Stomach (tissue), 9 donors: ENCODE data around the gene PPCS. TPM values are rescaled to one million over a fixed set of nuclear protein-coding genes. Genes with fewer than 3 reads are reported as not detected.

Experiments
- DNase-seq, 2 donors: peaks; one replicate each; pipeline versions ENCODE4 v3.0.0 to v3.0.0-alpha.2; 2013 to 2019
- H3K27ac ChIP-seq, 5 donors: fragments of 200-600 bp in 4 of 5; sonication (generic) in 4 of 5; one replicate each; pipeline ENCODE4 v1.5.1; 2013 to 2019; ENCODE audit warnings: mild to moderate bottlenecking in 1 of 5, moderate library complexity in 1 of 5
- H3K27me3 ChIP-seq, 3 donors: fragments of 200-600 bp; sonication (generic); one replicate each; pipeline ENCODE4 v1.5.1; 2017 to 2019; ENCODE audit warnings: mixed run types in 1 of 3
- H3K36me3 ChIP-seq, 4 donors: fragments of 200-600 bp; sonication (generic); 1 replicate in 3 of 4; 2 replicates in 1 of 4; pipeline ENCODE4 v1.5.1; 2016 to 2019
- H3K4me1 ChIP-seq, 4 donors: fragments of 200-600 bp; sonication (generic); one replicate each; pipeline ENCODE4 v1.5.1; 2016 to 2019
- H3K4me3 ChIP-seq, 4 donors: fragments of 200-600 bp; sonication (generic) in 3 of 4; one replicate each; pipeline ENCODE4 v1.5.1; 2016 to 2019; ENCODE audit warnings: mild to moderate bottlenecking in 1 of 4
- H3K9me3 ChIP-seq, 4 donors: fragments of 200-600 bp; sonication (generic); one replicate each; pipeline ENCODE4 v1.5.1; 2016 to 2019
- EP300 ChIP-seq: sonication (generic); formaldehyde crosslinking; IDR thresholded peaks from one replicate; pipeline ENCODE4 v1.6.1; 2017; ENCODE audit warnings: antibody characterized with exemption
- POLR2A ChIP-seq, 4 donors: fragments of 450-650 bp; IDR thresholded peaks; one replicate each; pipeline ENCODE4 v1.6.1; 2016; ENCODE audit warnings: antibody characterized with exemption in 4 of 4, control low read depth in 2 of 4, mild to moderate bottlenecking in 1 of 4, moderate library complexity in 1 of 4
- POLR2AphosphoS5 ChIP-seq, 3 donors: sonication (generic); formaldehyde crosslinking; IDR thresholded peaks; one replicate each; pipeline ENCODE4 v1.6.1; 2016; ENCODE audit warnings: antibody characterized with exemption in 3 of 3
- WGBS, 5 donors: extraction: QIAGEN DNeasy Blood & Tissue Kit in 3 of 5; methylation state at CpG; one replicate each; pipeline versions ENCODE4 v1.1.5 to v1.1.7; 2013 to 2018; 5-methylcytosine and 5-hydroxymethylcytosine counted together
- intact Hi-C: fragments of 100-400 bp; cut with DNase I; formaldehyde crosslinking; loops from one replicate; pipeline ENCODE4 v1.15.1; 2023; ENCODE audit warnings: low total_unique reads
- polyA plus RNA-seq, 3 donors: library from polyadenylated mRNA; stranded (reverse); fragments of 200-250 nt; gene quantifications; one replicate each; pipeline ENCODE4 v1.2.3, GENCODE V29; 2013
- total RNA-seq, 5 donors: library from RNA; depleted of rRNA; stranded (reverse); fragments of >200 nt; gene quantifications; one replicate each; pipeline versions ENCODE4 v1.1.0 to v1.2.3, GENCODE V29; 2014 to 2016
- TF ChIP-seq, protein P1 (sequence below), 7 experiments: fragments of 450-650 bp in 4 of 7; fragments of 200-600 bp in 3 of 7; sonication (generic) in 3 of 7; IDR thresholded peaks; one replicate each; pipeline ENCODE4 v1.5.1; 2016 to 2019; ENCODE audit warnings: antibody characterized with exemption in 7 of 7, control low read depth in 2 of 7, mild to moderate bottlenecking in 1 of 7
- donor health status: healthy with polysubstance abuse.
- donor health status: Bipolar disorder and iron deficiency.
- donor health status: healthy.

PPCS gene
- total and polyA plus RNA-seq, 8 donors, result 17.0 to 446 (median 68.6) TPM

DNA sequence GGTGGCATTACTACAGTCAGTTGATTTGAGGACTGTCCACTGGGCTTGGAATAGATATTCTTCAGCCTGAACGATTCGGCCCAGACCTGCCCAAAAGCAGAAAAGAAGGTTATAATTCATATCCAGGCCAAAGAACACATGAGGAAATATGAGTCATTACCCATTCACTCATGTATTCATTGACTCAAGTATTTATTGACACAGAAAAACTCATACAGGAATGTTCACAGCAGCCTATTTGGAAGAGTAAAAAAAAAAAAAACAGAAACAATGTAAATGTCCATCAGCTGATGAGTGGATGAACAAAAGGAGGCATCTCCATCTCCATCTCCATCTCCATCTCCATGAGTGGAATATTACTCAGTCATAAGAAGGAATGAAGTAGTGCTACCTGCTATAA is 16.4 kb upstream of the PPCS start:
- DNase-seq, result peak in 1 of 2 donors; percentile 25
- Histone ChIP-seq H3K9me3 (no peaks in the 10 kb centered on the region), H3K27me3 (no peaks in the 10 kb centered on the region), H3K4me1 (no peaks in the 10 kb centered on the region), H3K36me3 (no peaks in the 10 kb centered on the region), H3K27ac (no peak overlapping the region), H3K4me3 (no peak overlapping the region)
- intact Hi-C loops, result no loop called here
- TF ChIP-seq, protein P1, sequence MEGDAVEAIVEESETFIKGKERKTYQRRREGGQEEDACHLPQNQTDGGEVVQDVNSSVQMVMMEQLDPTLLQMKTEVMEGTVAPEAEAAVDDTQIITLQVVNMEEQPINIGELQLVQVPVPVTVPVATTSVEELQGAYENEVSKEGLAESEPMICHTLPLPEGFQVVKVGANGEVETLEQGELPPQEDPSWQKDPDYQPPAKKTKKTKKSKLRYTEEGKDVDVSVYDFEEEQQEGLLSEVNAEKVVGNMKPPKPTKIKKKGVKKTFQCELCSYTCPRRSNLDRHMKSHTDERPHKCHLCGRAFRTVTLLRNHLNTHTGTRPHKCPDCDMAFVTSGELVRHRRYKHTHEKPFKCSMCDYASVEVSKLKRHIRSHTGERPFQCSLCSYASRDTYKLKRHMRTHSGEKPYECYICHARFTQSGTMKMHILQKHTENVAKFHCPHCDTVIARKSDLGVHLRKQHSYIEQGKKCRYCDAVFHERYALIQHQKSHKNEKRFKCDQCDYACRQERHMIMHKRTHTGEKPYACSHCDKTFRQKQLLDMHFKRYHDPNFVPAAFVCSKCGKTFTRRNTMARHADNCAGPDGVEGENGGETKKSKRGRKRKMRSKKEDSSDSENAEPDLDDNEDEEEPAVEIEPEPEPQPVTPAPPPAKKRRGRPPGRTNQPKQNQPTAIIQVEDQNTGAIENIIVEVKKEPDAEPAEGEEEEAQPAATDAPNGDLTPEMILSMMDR (IDR thresholded peaks at IDR 0.05), result no peak
- no peak for TF ChIP-seq POLR2A (IDR thresholded peaks at IDR 0.05)
- TF ChIP-seq POLR2AphosphoS5 (IDR thresholded peaks at IDR 0.05), result no peak
- TF ChIP-seq EP300, result no peak
- whole genome bisulfite sequencing, 5 donors, result 28 to 46% (median 35%) methylated on average over 2 of the region's 2 CpGs

- TF ChIP-seq POLR2AphosphoS5 (IDR thresholded peaks at IDR 0.05) (no peak), EP300 (no peak), POLR2A (IDR thresholded peaks at IDR 0.05) (no peak)
- TF ChIP-seq, protein P1 (IDR thresholded peaks at IDR 0.05), result no peak
- Histone ChIP-seq H3K36me3 (no peaks in the 10 kb centered on the region), H3K9me3 (no peaks in the 10 kb centered on the region), H3K27me3 (no peaks in the 10 kb centered on the region), H3K27ac (no peak overlapping the region), H3K4me3 (no peak overlapping the region), H3K4me1 (no peaks in the 10 kb centered on the region)
- WGBS, 5 donors, result 26 to 37% (median 32%) methylated on average over 2 of the region's 2 CpGs
- no peak for DNase-seq
- intact Hi-C loops, result no loop called here
Measured at GRCh38 chr1:42442662-42443061, 13.7 kb upstream of the PPCS start.

DNA sequence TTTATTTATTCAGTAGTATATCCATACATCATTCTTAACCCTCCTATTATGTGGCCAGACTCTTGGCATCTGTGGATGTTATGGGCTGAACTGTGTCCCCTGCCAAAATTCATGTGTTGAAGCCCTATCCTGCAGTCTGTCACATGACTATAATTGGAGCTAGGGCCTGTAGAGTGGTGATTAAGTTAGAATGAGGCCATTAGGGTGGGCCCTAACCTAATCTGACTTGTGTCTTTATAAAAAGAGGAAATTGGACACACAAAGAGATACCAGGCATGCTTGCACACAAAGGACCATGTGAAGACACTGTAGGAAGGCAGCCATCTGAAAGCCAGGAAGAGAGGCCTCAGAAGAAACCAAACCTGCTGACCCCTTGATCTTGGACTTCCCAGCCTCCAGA is 7.1 kb upstream of the PPCS start:
- Histone ChIP-seq H3K27ac (no peak overlapping the region), H3K27me3 (no peaks in the 10 kb centered on the region), H3K4me1 (no peaks in the 10 kb centered on the region), H3K36me3 (no peaks in the 10 kb centered on the region), H3K9me3 (no peaks in the 10 kb centered on the region), H3K4me3 (no peak overlapping the region)
- no peak for DNase-seq
- intact Hi-C loops, result no loop called here
- no peak for TF ChIP-seq EP300
- TF ChIP-seq POLR2A (IDR thresholded peaks at IDR 0.05), result no peak
- no peak for TF ChIP-seq POLR2AphosphoS5 (IDR thresholded peaks at IDR 0.05)
- TF ChIP-seq, protein P1 (IDR thresholded peaks at IDR 0.05), result no peak

- Histone ChIP-seq H3K4me3 (no peak overlapping the region), H3K4me1 (peaks cover 0 to 2% (median under 1%) of the 10 kb centered on the region in 4 donors), H3K9me3 (no peaks in the 10 kb centered on the region), H3K27ac (no peak overlapping the region), H3K36me3 (no peaks in the 10 kb centered on the region), H3K27me3 (no peaks in the 10 kb centered on the region)
- intact Hi-C loops, result no loop called here
- 82 to 94% (median 86%) methylated on average over 1 of the region's 1 CpG for WGBS, 5 donors
- no peak for DNase-seq
- TF ChIP-seq POLR2A (IDR thresholded peaks at IDR 0.05), result no peak
- no peak for TF ChIP-seq EP300
- TF ChIP-seq, protein P1 (IDR thresholded peaks at IDR 0.05), result no peak
- TF ChIP-seq POLR2AphosphoS5 (IDR thresholded peaks at IDR 0.05), result no peak
Measured at GRCh38 chr1:42450061-42450460, 6.3 kb upstream of the PPCS start.
